ENCODE data around the gene CDH12. TPM values are rescaled to one million over a fixed set of nuclear protein-coding genes. Genes with fewer than 3 reads are reported as not detected.

The CDH12 gene
- total and polyA plus RNA-seq, 2 donors (not counting 3 experiments of a cell fraction or from before 2014, with no cell fraction given): 0.03 TPM; not detected in 1

- no peak overlapping the region for H3K4me3 ChIP-seq (replicated peaks in 1 of 3; ENCODE audit: insufficient read depth in 1 of 3, low read depth in 1 of 3, low read length in 3 of 3)
- POLR2A ChIA-PET: no interaction called here
- H3K27me3 ChIP-seq (ENCODE audit: control insufficient read depth in 2 of 2, insufficient read depth in 2 of 2, low read length in 2 of 2): no peaks in the 10 kb centered on the region
These were observed 1068.7 kb downstream of the CDH12 start for GRCh38 chr5:21784487-21784886.

GRCh38 chr5:21783074-21783679 is 1070.0 kb downstream of the CDH12 start:
- Histone ChIP-seq H2AFZ (ENCODE audit: low read depth, low read length) (no peak overlapping the region), H3K9me1 (replicated peaks; ENCODE audit: control insufficient read depth, extremely low read depth, insufficient read depth, low read length) (no peaks in the 10 kb centered on the region), H4K20me1 (replicated peaks; ENCODE audit: control insufficient read depth, extremely low read depth, insufficient read depth, low read length) (no peaks in the 10 kb centered on the region), H3K4me1 (ENCODE audit: control insufficient read depth, extremely low read depth, insufficient read depth, low read length) (no peaks in the 10 kb centered on the region), H3K4me2 (ENCODE audit: insufficient read depth, low read length) (no peak overlapping the region), H3K36me3 (ENCODE audit: control insufficient read depth in 2 of 2, extremely low read depth in 1 of 2, insufficient read depth in 2 of 2, low read length in 2 of 2) (no peaks in the 10 kb centered on the region), H3K9ac (replicated peaks; ENCODE audit: extremely low read depth, insufficient read depth, low read length) (no peak overlapping the region), H3K9me3 (replicated peaks; ENCODE audit: control insufficient read depth, insufficient read depth, low read length) (no peaks in the 10 kb centered on the region), H3K27ac (ENCODE audit: insufficient read depth, low read depth, low read length) (no peak overlapping the region), H3K27me3 (ENCODE audit: control insufficient read depth in 2 of 2, insufficient read depth in 2 of 2, low read length in 2 of 2) (no peaks in the 10 kb centered on the region), H3K4me3 (replicated peaks in 1 of 3; ENCODE audit: insufficient read depth in 1 of 3, low read depth in 1 of 3, low read length in 3 of 3) (no peak overlapping the region), H3K79me2 (ENCODE audit: control insufficient read depth, insufficient read depth, low read length) (no peaks in the 10 kb centered on the region)
- dilution Hi-C loops (cut with MboI; ENCODE audit: extremely low pct_ligation_motif_present, low sequenced_read_pairs) (no loop called here), intact Hi-C loops (cut with micrococcal nuclease) (no loop called here)
- DNase-seq (ENCODE audit: low read depth, low spot score) (no peak), FAIRE-seq (no peak)
- TF ChIP-seq POLR2A (IDR thresholded peaks at IDR 0.05; ENCODE audit: low read depth, low read length) (no peak), JUN (IDR thresholded peaks at IDR 0.05; ENCODE audit: borderline replicate concordance, insufficient read depth, insufficient read length, low read depth) (no peak), MYC (IDR thresholded peaks at IDR 0.05; ENCODE audit: low read depth, low read length) (no peak), GATA2 (IDR thresholded peaks at IDR 0.05; ENCODE audit: insufficient read depth, insufficient read length, low read depth, low read length) (no peak), POLR2AphosphoS5 (IDR thresholded peaks at IDR 0.05; ENCODE audit: insufficient read depth, low read depth, low read length) (no peak), FOS (IDR thresholded peaks at IDR 0.05; ENCODE audit: borderline replicate concordance, insufficient read depth, low read length) (no peak), CTCF (IDR thresholded peaks at IDR 0.05; ENCODE audit: extremely low read depth in 1 of 2, insufficient read depth in 1 of 2, low read depth in 1 of 2, low read length in 2 of 2) (no peak)
- BruUV-seq (replicated peaks): no TSS peak
- CTCF ChIA-PET: no interaction called here
- POLR2A ChIA-PET: no interaction called here

More at GRCh38 chr5:21784487-21784886, 1068.7 kb downstream of the CDH12 start:
- FAIRE-seq: no peak
- H3K9ac ChIP-seq (replicated peaks; ENCODE audit: extremely low read depth, insufficient read depth, low read length): no peak overlapping the region
- no peaks in the 10 kb centered on the region for H3K9me3 ChIP-seq (replicated peaks; ENCODE audit: control insufficient read depth, insufficient read depth, low read length)
- no peaks in the 10 kb centered on the region for H3K79me2 ChIP-seq (ENCODE audit: control insufficient read depth, insufficient read depth, low read length)
- H4K20me1 ChIP-seq (replicated peaks; ENCODE audit: control insufficient read depth, extremely low read depth, insufficient read depth, low read length): no peaks in the 10 kb centered on the region
- TF ChIP-seq FOS (IDR thresholded peaks at IDR 0.05; ENCODE audit: borderline replicate concordance, insufficient read depth, low read length) (no peak), GATA2 (IDR thresholded peaks at IDR 0.05; ENCODE audit: insufficient read depth, insufficient read length, low read depth, low read length) (no peak), JUN (IDR thresholded peaks at IDR 0.05; ENCODE audit: borderline replicate concordance, insufficient read depth, insufficient read length, low read depth) (no peak), POLR2AphosphoS5 (IDR thresholded peaks at IDR 0.05; ENCODE audit: insufficient read depth, low read depth, low read length) (no peak), EZH2 (IDR thresholded peaks at IDR 0.05; ENCODE audit: borderline replicate concordance, low read depth, low read length, severe bottlenecking) (no peak), POLR2A (IDR thresholded peaks at IDR 0.05; ENCODE audit: low read depth, low read length) (no peak)
- H3K36me3 ChIP-seq (ENCODE audit: control insufficient read depth in 2 of 2, extremely low read depth in 1 of 2, insufficient read depth in 2 of 2, low read length in 2 of 2): no peaks in the 10 kb centered on the region
- CTCF ChIA-PET: no interaction called here
- BruUV-seq (replicated peaks): no TSS peak
- H2AFZ ChIP-seq (ENCODE audit: low read depth, low read length): no peak overlapping the region
- H3K4me1 ChIP-seq (ENCODE audit: control insufficient read depth, extremely low read depth, insufficient read depth, low read length): no peaks in the 10 kb centered on the region
- dilution Hi-C loops (cut with MboI; ENCODE audit: extremely low pct_ligation_motif_present, low sequenced_read_pairs) (no loop called here), intact Hi-C loops (cut with micrococcal nuclease) (no loop called here)
- H3K4me2 ChIP-seq (ENCODE audit: insufficient read depth, low read length): no peak overlapping the region
- no peak for DNase-seq (ENCODE audit: low read depth, low spot score)
- H3K27ac ChIP-seq (ENCODE audit: insufficient read depth, low read depth, low read length): no peak overlapping the region
- no peaks in the 10 kb centered on the region for H3K9me1 ChIP-seq (replicated peaks; ENCODE audit: control insufficient read depth, extremely low read depth, insufficient read depth, low read length)

Measured in endothelial cell of umbilical vein (primary cell).